Natural killer cell (primary cell): ENCODE measurements around the gene INKA2. TPM values are rescaled to one million over a fixed set of nuclear protein-coding genes. Genes with fewer than 3 reads are reported as not detected.

Experiments
- ATAC-seq, 3 donors: fragments of 150-1000 bp in 2 of 3; fragments of 200-7000 bp in 1 of 3; cut with Tn5 transposase; 1 replicate in 1 of 3; 2 replicates in 2 of 3; pipeline ENCODE4 v1.10.0; 2021; ENCODE audit warnings: mild to moderate bottlenecking in 2 of 3, moderate library complexity in 2 of 3
- DNase-seq, 2 donors: peaks; one replicate each; pipeline versions ENCODE4 v3.0.0 to v3.0.0-alpha.2; 2013 to 2021; ENCODE audit warnings: mixed read lengths in 1 of 2
- H3K27ac ChIP-seq: one replicate; pipeline ENCODE4 v1.5.1; 2013; ENCODE audit warnings: mild to moderate bottlenecking, low read length
- H3K27me3 ChIP-seq: one replicate; pipeline ENCODE4 v1.6.1; 2013; ENCODE audit warnings: low read length; ENCODE audit not compliant: control insufficient read depth, insufficient read depth
- H3K36me3 ChIP-seq: one replicate; pipeline ENCODE4 v1.6.1; 2013; ENCODE audit warnings: low read length; ENCODE audit not compliant: control insufficient read depth, insufficient read depth
- H3K4me1 ChIP-seq: one replicate; pipeline ENCODE4 v1.6.1; 2013; ENCODE audit warnings: low read length; ENCODE audit not compliant: control insufficient read depth, insufficient read depth
- H3K4me3 ChIP-seq: one replicate; pipeline ENCODE4 v1.5.1; 2013; ENCODE audit warnings: low read length
- H3K9me3 ChIP-seq: one replicate; pipeline ENCODE4 v1.6.1; 2013; ENCODE audit warnings: low read length; ENCODE audit not compliant: control insufficient read depth, insufficient read depth
- H3K27ac Mint-ChIP-seq, 2 donors: one replicate each; pipeline ENCODE4 v1.8.0; 2022; ENCODE audit warnings: mild to moderate bottlenecking in 2 of 2, mixed read lengths in 2 of 2, moderate library complexity in 1 of 2
- H3K27me3 Mint-ChIP-seq, 2 donors: one replicate each; pipeline ENCODE4 v1.8.0; 2022; ENCODE audit warnings: low read depth in 2 of 2, mixed read lengths in 2 of 2
- H3K36me3 Mint-ChIP-seq: one replicate; pipeline ENCODE4 v1.8.0; 2022; ENCODE audit warnings: mixed read lengths
- H3K4me1 Mint-ChIP-seq, 2 donors: one replicate each; pipeline ENCODE4 v1.8.0; 2022; ENCODE audit warnings: mixed read lengths in 2 of 2
- H3K4me3 Mint-ChIP-seq: one replicate; pipeline ENCODE4 v1.8.0; 2022; ENCODE audit warnings: mild to moderate bottlenecking, moderate library complexity, mixed read lengths
- H3K9me3 Mint-ChIP-seq, 2 donors: one replicate each; pipeline ENCODE4 v1.8.0; 2022; ENCODE audit warnings: mixed read lengths in 2 of 2
- CTCF ChIP-seq: fragments of 200-600 bp; IDR thresholded peaks from one replicate; pipeline ENCODE4 v1.8.0; 2022; ENCODE audit warnings: antibody characterized with exemption
- WGBS: methylation state at CpG from one replicate; pipeline ENCODE4 v1.1.7; 2013; ENCODE audit warnings: missing lambda C conversion rate; ENCODE audit not compliant: insufficient coverage; 5-methylcytosine and 5-hydroxymethylcytosine counted together
- intact Hi-C: fragments of 100-400 bp; cut with micrococcal nuclease; formaldehyde crosslinking; loops from one replicate; pipeline ENCODE4 v1.14.2; 2022
- total RNA-seq, 4 donors: library from RNA; stranded (reverse); fragments of 120-200 nt in 1 of 4; gene quantifications; one replicate each; pipeline versions ENCODE4 v1.2.3 to v1.2.4, GENCODE V29; 2013 to 2022

The INKA2 gene
- total RNA-seq = 1 to 10 TPM in 2 of 3 donors, under 1 TPM in 1; 0.48 to 2.6 (median 1.4) TPM
- 0.95 TPM for total RNA-seq (2013)

GRCh38 chr1:111739194-111739924, at the start of gene INKA2:
TSS of gene INKA2 (minus strand) at chr1:111739395. CDS start at chr1:111739242, 153 bp downstream.
- no peaks in the 10 kb centered on the region for H3K36me3 ChIP-seq
- H3K9me3 ChIP-seq = no peaks in the 10 kb centered on the region
- peak within 1 kb of the TSS; percentile 54 for H3K4me3 ChIP-seq
- no peaks in the 10 kb centered on the region for H3K9me3 Mint-ChIP-seq
- H3K4me1 Mint-ChIP-seq = peaks cover 22 to 36% of the 10 kb centered on the region in 2 donors
- under 1% methylated on average over 59 of the region's 59 CpGs for WGBS
- peak within 1 kb of the TSS; percentile 45 to 77 for H3K27ac Mint-ChIP-seq
- peaks cover 17 to 32% of the 10 kb centered on the region in 2 donors for H3K27me3 Mint-ChIP-seq
- H3K4me1 ChIP-seq = peaks cover 28% of the 10 kb centered on the region
- TF ChIP-seq CTCF = no peak
- peak within 1 kb of the TSS; percentile 38 for H3K27ac ChIP-seq
- peak; percentile 45 to 69 for DNase-seq
- H3K27me3 ChIP-seq = peaks cover 23% of the 10 kb centered on the region
- H3K4me3 Mint-ChIP-seq = peak within 1 kb of the TSS; percentile 92
- intact Hi-C loops = no loop called here
- ATAC-seq = peak; percentile 58 to 80 (median 75)
- no peaks in the 10 kb centered on the region for H3K36me3 Mint-ChIP-seq

GRCh38 chr1:111786669-111787207, 47.5 kb upstream of the INKA2 start:
- intact Hi-C loops = no loop called here
- H3K36me3 ChIP-seq = no peaks in the 10 kb centered on the region
- no peaks in the 10 kb centered on the region for H3K9me3 Mint-ChIP-seq

GRCh38 chr1:111784273-111784901, 45.2 kb upstream of the INKA2 start:
- DNase-seq (no peak), ATAC-seq (no peak)
- H3K4me3 ChIP-seq = no peak overlapping the region
- Mint-ChIP-seq H3K27me3 (peaks cover 10 to 21% of the 10 kb centered on the region in 2 donors), H3K9me3 (no peaks in the 10 kb centered on the region), H3K4me3 (no peak overlapping the region), H3K4me1 (peaks cover 0 to 6% of the 10 kb centered on the region in 2 donors), H3K36me3 (no peaks in the 10 kb centered on the region), H3K27ac (no peak overlapping the region)
- H3K9me3 ChIP-seq = no peaks in the 10 kb centered on the region
- intact Hi-C loops = no loop called here
- peaks cover 3% of the 10 kb centered on the region for H3K27me3 ChIP-seq
- H3K36me3 ChIP-seq = no peaks in the 10 kb centered on the region
- no peaks in the 10 kb centered on the region for H3K4me1 ChIP-seq
- TF ChIP-seq CTCF = no peak
- 90% methylated on average over 4 of the region's 4 CpGs for WGBS
- H3K27ac ChIP-seq = no peak overlapping the region

More at GRCh38 chr1:111786669-111787207, 47.5 kb upstream of the INKA2 start:
- 94% methylated on average over 9 of the region's 9 CpGs for WGBS
- Mint-ChIP-seq H3K27me3 (peaks cover 20 to 28% of the 10 kb centered on the region in 2 donors), H3K4me1 (peaks cover 0 to 6% of the 10 kb centered on the region in 2 donors), H3K36me3 (no peaks in the 10 kb centered on the region), H3K27ac (no peak overlapping the region), H3K4me3 (no peak overlapping the region)
- H3K4me3 ChIP-seq = no peak overlapping the region
- peaks cover 3% of the 10 kb centered on the region for H3K27me3 ChIP-seq
- DNase-seq (no peak), ATAC-seq (no peak)
- no peaks in the 10 kb centered on the region for H3K4me1 ChIP-seq
- TF ChIP-seq CTCF = no peak
- no peaks in the 10 kb centered on the region for H3K9me3 ChIP-seq
- H3K27ac ChIP-seq = no peak overlapping the region
